Stimulated activated CD4-positive, alpha-beta T cell treated with anti-CD3 and anti-CD28 coated beads, Interleukin-4, amount 100 ng/mL, for 1 hour (primary cell): ENCODE results near the gene TEDDM1.
"Not testable (repeated sequence)": the region's sequence is repeated elsewhere in the genome, so short reads cannot be mapped to it uniquely, and the experiment has no call there.

Experiments
- DNase-seq: peaks from one replicate; pipeline ENCODE4 v3.0.0-alpha.2; 2020

The TEDDM1 gene

DNA sequence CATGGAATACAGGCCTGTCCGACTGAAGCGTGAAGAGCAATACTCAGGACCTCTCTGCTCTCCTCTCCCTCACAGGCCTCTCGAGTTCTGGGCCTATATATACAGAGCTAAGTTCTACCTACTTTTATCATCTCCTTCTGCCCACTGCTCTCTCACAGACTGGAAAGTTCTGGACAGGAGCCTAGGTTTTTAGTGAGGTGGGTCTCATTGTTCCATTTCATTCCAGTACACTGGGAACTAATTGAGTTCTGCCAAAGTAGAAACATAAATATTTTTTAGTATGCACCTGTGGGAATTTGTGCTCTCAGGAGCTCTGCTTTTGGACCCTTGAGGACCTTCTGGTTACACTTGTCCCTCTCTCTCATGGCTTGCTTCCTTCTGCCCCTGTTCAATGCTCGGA lies at the start of gene TEDDM1:
Gene TEDDM1 (minus strand): TSS at position 101 of the 400 bp plus-strand sequence. CDS start 182 bp downstream, outside the sequence.
- no peak for DNase-seq

DNA sequence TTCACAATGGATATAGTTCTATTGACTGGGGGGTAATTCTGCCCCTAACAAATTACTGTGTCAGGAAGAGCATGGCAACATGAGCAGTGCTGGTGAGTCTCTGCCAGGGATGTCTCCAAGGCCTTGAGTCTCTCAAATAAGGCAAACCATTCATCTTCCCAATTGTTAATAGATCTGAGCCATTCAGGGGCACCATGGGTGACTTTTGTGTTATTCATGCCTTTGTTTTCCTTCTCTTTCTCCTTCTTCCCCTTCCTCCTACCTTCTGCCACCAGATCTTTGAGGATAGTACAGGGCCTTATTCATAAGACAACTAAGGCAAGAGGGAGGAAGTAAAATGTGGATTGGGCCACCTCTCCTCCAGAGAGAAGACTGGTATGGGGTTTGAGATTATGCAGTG lies 49.6 kb upstream of the TEDDM1 start, which contains the start of gene RGSL1:
Gene RGSL1 (plus strand): TSS at position 60 of the 400 bp plus-strand sequence. CDS start 20 bp downstream, at position 80.
- no peak for DNase-seq

- no peak for DNase-seq
Observed at GRCh38 chr1:182447660-182448059, 47.2 kb upstream of the TEDDM1 start.

DNA sequence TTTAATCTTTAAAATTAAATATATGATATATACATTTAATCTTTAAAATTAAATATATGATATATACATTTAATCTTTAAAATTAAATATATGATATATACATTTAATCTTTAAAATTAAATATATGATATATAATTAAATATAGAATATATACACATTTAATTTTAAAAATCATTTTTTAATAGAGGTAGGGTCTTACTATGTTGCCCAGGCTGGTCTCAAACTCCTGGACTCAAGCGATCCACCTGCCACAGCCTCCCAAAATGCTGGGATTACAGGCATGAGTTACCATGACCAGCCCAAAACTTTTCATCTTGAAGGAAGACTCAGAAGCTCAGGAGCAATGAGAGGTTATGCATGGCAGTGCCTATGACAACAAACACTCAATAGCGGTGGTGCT lies 46.7 kb upstream of the TEDDM1 start:
- DNase-seq: not testable (repeated sequence)

DNA sequence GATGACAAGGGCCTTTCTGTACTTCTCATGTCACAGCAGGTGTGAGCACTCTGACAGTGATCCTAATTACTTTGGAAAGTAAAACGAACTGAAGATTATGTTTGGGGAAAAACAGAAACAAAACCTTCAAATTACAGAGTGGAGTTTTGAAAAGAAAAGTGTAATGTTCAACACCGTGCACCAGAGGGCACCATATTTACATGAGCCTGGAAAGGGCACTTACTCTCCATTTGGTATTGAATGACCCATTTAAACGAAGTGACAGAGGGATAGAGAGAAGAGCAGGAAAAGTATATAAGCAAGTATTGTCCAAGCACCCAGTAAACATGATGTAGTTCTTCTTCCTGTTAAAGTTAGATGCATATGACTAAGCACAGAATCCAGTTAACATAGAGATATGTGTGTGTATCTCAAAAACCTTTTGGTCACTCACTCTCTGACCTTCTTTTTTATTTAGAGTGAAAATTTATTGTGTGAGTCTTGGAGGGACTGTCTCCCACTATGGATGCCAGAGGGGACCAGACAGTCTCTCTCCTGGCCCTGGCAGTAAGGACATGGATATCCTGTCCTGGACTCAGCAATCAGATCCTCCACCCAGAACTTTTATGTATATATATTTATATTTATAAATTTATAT lies 45.7 kb upstream of the TEDDM1 start:
- no peak for DNase-seq

- no peak for DNase-seq
Observed at GRCh38 chr1:182444497-182444896, 44.0 kb upstream of the TEDDM1 start.

- DNase-seq: no peak
Observed at GRCh38 chr1:182442333-182442732, 41.9 kb upstream of the TEDDM1 start.

- DNase-seq: no peak
Observed at GRCh38 chr1:182441719-182442118, 41.3 kb upstream of the TEDDM1 start.

- DNase-seq: no peak
Observed at GRCh38 chr1:182438326-182438725, 37.9 kb upstream of the TEDDM1 start.

GRCh38 chr1:182433580-182433979 lies 33.1 kb upstream of the TEDDM1 start:
- DNase-seq: no peak

GRCh38 chr1:182431278-182431677 lies 30.8 kb upstream of the TEDDM1 start:
- DNase-seq: no peak

DNA sequence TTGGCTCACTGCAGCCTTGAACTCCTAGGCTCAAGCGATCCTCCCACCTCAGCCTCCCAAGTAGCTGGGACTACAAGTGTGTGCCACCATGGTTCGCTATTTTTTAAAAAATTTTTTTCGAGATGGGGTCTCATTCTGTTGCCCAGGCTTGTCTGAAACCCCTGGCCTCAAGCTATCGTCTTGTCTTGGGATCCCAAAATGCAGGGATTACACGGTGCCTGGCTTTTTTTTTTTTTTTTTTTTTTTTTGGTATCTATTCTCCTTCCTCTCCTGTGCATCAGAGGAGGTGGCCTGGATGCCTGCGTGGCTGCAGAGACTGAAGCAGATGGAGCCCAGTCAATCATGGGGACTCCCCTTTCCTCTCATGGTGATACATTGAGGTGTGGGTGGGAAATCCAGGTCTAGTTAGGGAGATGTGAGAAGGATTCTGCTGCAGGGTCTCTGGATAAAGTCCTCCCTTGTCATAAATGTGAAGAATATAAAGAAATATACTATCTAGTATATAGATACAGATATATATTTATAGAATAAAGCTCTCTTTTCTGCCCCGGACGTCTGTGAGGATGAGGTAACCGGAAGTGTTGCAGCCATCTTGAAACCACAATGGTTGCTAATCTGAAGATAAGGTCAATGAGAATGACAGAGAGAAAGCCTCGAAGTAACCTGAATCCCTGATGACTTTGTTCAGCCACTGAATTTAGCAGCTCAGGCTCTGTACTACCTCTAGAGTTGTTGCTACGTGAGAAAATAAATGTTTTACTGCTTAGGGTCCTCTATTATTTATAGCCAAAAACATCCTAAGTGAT lies 30.0 kb upstream of the TEDDM1 start:
- peak; percentile 7 for DNase-seq

- no peak for DNase-seq
Observed at GRCh38 chr1:182428043-182428442, 27.6 kb upstream of the TEDDM1 start.

- DNase-seq: no peak
Observed at GRCh38 chr1:182426442-182427430, 26.3 kb upstream of the TEDDM1 start.

DNA sequence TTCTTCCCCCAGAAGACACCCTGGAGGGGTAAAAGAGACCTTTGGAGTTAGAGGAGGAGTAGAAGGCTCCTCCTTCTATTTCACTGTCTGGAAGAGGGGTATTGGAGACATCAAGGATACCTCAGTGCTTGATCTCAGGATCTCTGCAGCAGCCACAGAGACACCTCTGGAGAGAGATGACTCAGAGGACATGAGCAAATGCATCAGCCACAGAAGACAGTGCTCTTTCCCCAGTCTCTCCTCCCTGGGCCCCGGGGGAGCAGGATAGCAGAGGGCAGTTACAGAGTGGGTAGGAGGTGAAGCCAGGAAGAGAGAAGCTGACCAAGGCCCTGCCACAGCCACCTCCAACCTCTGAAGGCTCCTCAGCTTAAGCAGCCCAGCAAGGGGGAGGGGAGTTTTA lies 15.3 kb upstream of the TEDDM1 start:
- DNase-seq: no peak

GRCh38 chr1:182413969-182414368 lies 13.5 kb upstream of the TEDDM1 start:
- DNase-seq: no peak

GRCh38 chr1:182413486-182413885 lies 13.0 kb upstream of the TEDDM1 start:
- DNase-seq: no peak

DNA sequence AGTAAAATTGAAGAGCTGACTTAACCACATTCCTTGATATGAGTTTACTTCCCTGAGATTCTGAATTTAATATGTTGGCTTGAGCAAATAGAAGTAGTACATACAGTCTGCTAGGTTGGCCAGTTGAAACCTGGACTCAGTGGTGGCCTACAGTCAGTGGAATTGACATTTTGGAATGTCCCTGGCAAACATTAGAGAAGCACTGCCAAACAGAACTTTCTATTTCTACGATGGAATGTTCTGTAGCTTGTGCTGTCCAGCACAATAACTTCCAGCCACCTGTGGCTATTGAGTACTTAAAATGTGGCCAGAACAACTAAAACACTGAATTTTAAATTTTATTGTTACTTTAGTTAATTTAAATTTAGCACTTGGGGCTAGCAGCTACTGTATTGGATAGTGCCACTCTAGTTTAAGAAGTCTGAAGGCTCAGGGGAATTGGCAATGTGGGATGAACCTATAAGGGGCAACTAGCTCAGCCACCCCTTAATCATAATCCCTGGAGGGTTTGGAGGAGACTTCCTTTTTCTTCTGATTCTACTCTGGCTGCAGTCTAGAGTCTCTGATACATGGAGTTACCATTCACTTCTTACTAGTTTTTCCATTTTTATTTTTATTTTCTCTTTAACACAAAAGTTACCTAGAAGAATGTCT lies 10.3 kb upstream of the TEDDM1 start:
- no peak for DNase-seq

GRCh38 chr1:182410138-182410537 lies 9.7 kb upstream of the TEDDM1 start:
- no peak for DNase-seq

DNA sequence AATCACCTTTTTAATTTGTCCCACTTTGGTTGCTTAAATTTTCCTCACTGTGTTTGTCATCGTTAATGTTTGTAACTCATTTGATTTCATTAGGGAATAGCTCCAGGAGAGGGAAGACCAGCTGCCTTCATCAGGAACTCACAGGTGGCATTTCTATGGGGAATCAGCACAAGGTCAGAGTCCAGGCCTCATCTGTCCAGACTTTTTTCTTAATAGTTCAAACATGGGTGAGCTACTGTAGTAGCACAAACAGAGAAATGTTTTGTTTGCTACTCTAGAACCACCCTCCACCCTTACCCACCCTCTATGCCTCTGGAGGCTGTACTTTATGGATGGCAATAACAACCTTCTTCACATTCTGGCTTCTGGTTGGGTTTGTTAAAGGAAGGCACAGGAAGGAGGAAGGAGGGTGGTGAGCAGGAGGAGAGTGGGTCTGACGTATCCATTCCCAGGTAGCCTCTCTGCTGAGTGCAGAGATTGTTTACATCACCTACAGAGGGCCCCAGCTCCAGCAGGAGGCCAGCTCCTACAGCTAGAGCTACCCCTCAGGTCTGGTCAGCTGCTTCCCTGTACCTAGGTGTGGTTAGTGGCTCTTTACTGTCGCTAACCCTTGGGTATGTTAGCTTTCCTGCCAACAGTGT lies 8.1 kb upstream of the TEDDM1 start:
- DNase-seq: no peak

DNA sequence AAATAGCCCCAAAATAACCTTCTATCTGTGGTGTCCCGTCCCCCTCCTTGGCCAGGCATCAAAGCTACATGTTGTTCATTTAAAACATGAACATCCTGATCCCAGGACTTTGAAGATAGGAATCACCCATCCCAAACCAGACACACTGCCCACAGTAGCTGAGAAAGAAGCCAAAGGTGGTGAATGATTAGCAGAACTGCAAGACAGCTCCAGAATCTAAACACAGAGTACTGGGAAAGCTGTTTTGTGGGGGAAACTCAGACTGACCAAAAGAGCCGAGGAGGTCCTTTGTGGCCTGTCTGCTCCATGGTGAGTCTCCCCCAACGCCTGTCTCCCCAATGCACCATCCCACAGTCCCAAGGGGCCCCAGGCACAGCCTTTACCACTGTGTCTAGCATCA lies 7.3 kb upstream of the TEDDM1 start:
- no peak for DNase-seq

DNA sequence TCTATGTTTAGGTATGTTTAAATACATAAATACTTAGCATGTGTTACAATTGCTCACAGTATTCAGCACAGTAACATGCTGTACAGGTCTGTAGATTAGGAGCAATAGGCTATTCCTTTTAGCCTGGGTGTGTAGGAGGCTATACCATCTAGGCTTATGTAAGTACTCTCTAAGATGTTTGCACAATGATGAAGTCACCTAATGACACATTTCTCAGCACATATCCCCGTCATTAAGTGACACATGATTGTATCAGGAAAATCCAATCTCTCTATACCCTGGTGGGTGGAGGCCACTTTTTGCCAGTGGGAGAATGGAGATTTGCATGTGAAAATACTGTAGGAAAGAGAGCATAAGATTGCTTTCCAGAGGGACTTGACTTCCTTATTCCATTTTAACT lies 5.5 kb upstream of the TEDDM1 start:
- no peak for DNase-seq
